Measurements from ENCODE around the gene NOS3.

Gene NOS3

GRCh38 chr7:150952331-150953050 lies 38.3 kb upstream of the NOS3 start:
- DNase-seq: no peak

- no peak for DNase-seq
These were observed 37.5 kb upstream of the NOS3 start for GRCh38 chr7:150953061-150953997.

- DNase-seq: no peak
These were observed 36.4 kb upstream of the NOS3 start for GRCh38 chr7:150954201-150954985.

- DNase-seq: no peak
These were observed 35.8 kb upstream of the NOS3 start for GRCh38 chr7:150954986-150955518.

- DNase-seq: no peak
These were observed 35.1 kb upstream of the NOS3 start for GRCh38 chr7:150955519-150956394.

- no peak for DNase-seq
These were observed 34.3 kb upstream of the NOS3 start for GRCh38 chr7:150956395-150957132.

- DNase-seq: no peak
These were observed 33.4 kb upstream of the NOS3 start for GRCh38 chr7:150957133-150958020.

- no peak for DNase-seq
These were observed 32.7 kb upstream of the NOS3 start for GRCh38 chr7:150958062-150958552.

- DNase-seq: no peak
These were observed 32.2 kb upstream of the NOS3 start for GRCh38 chr7:150958597-150958996.

- DNase-seq: no peak
These were observed 31.7 kb upstream of the NOS3 start for GRCh38 chr7:150959081-150959480.

GRCh38 chr7:150959739-150960734 lies 30.8 kb upstream of the NOS3 start:
- DNase-seq: no peak

- no peak for DNase-seq
These were observed 29.1 kb upstream of the NOS3 start for GRCh38 chr7:150961510-150962289.

- DNase-seq: no peak
These were observed 28.6 kb upstream of the NOS3 start for GRCh38 chr7:150962290-150962552.

- no peak for DNase-seq
These were observed 28.0 kb upstream of the NOS3 start for GRCh38 chr7:150962553-150963399.

- no peak for DNase-seq
These were observed 26.9 kb upstream of the NOS3 start for GRCh38 chr7:150963707-150964559.

GRCh38 chr7:150964593-150965111 lies 26.2 kb upstream of the NOS3 start:
- no peak for DNase-seq
